ENCODE data around the gene EMILIN1.

DNA sequence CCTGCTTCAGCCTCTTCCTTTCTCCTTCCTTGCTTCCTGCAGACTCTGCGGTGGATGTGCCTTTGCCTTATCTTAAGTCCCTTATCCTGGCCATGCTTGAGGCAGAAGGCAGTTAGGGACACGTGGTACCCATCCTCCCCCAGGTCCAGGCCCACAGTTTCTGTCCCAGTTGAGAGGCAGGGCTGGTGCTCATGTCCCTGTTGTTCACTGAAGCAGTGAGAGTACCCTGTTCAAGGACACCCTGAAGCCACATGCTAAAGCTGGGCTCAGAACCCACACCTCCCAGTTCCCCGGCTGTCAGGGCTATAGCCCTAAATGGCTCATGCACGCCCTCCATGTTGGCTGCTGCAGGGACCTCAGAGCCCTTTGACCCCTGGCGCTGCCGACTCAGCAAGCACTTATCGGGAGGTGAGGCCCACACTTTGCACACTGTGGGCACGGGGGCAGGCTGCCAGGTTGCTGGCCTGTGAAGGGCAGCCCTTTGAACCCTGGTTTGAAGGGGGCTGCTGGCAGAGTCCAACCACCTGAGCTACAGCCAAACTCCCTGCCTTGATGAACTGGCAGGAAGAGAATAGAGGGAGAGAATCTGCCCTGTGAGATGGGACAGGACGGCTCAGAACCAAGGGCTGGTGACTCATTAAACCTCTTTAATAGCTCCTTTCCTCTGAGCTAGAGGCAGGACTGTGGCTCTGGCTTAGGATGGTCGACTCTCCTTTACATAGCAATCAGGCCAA is 14.4 kb downstream of the EMILIN1 start:
- no peak for TF ChIP-seq POLR2A (IDR thresholded peaks at IDR 0.05; ENCODE audit: low read depth, low read length)
- TF ChIP-seq, protein P1, sequence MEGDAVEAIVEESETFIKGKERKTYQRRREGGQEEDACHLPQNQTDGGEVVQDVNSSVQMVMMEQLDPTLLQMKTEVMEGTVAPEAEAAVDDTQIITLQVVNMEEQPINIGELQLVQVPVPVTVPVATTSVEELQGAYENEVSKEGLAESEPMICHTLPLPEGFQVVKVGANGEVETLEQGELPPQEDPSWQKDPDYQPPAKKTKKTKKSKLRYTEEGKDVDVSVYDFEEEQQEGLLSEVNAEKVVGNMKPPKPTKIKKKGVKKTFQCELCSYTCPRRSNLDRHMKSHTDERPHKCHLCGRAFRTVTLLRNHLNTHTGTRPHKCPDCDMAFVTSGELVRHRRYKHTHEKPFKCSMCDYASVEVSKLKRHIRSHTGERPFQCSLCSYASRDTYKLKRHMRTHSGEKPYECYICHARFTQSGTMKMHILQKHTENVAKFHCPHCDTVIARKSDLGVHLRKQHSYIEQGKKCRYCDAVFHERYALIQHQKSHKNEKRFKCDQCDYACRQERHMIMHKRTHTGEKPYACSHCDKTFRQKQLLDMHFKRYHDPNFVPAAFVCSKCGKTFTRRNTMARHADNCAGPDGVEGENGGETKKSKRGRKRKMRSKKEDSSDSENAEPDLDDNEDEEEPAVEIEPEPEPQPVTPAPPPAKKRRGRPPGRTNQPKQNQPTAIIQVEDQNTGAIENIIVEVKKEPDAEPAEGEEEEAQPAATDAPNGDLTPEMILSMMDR (conservative IDR thresholded peaks at IDR 0.05; ENCODE audit: low read depth, low read length), result no peak
- TF ChIP-seq, protein P2, sequence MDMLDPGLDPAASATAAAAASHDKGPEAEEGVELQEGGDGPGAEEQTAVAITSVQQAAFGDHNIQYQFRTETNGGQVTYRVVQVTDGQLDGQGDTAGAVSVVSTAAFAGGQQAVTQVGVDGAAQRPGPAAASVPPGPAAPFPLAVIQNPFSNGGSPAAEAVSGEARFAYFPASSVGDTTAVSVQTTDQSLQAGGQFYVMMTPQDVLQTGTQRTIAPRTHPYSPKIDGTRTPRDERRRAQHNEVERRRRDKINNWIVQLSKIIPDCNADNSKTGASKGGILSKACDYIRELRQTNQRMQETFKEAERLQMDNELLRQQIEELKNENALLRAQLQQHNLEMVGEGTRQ (IDR thresholded peaks at IDR 0.05; ENCODE audit: low read depth, low read length), result no peak
- TF ChIP-seq CEBPB (IDR thresholded peaks at IDR 0.05; ENCODE audit: low read depth, low read length), result no peak
- TF ChIP-seq, protein P3, sequence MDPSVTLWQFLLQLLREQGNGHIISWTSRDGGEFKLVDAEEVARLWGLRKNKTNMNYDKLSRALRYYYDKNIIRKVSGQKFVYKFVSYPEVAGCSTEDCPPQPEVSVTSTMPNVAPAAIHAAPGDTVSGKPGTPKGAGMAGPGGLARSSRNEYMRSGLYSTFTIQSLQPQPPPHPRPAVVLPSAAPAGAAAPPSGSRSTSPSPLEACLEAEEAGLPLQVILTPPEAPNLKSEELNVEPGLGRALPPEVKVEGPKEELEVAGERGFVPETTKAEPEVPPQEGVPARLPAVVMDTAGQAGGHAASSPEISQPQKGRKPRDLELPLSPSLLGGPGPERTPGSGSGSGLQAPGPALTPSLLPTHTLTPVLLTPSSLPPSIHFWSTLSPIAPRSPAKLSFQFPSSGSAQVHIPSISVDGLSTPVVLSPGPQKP (IDR thresholded peaks at IDR 0.05; ENCODE audit: borderline replicate concordance, low read depth, low read length), result no peak
- TF ChIP-seq SMC3 (IDR thresholded peaks at IDR 0.05; ENCODE audit: low read depth, low read length), result no peak
- no peak for TF ChIP-seq MXI1 (IDR thresholded peaks at IDR 0.05; ENCODE audit: borderline replicate concordance, low read depth, low read length)
- TF ChIP-seq MAFK (IDR thresholded peaks at IDR 0.05; ENCODE audit: low read depth, low read length), result no peak
- TF ChIP-seq RAD21 (IDR thresholded peaks at IDR 0.05; ENCODE audit: low read length), result no peak
- no peak for TF ChIP-seq RCOR1 (IDR thresholded peaks at IDR 0.05; ENCODE audit: insufficient replicate concordance, low read length)

All from IMR-90 (cell line).